NCI-H2107 treated with DMSO at 0.1 percent for 48 hours (cell line): ENCODE results near the gene MDP1.

Source experiments
- DNase-seq: peaks from one replicate; lab custom pipeline; 2025; ENCODE audit not compliant: unreplicated experiment; lab: John Stamatoyannopoulos, UW

MDP1 gene

GRCh38 chr14:24182110-24182882, 33.6 kb downstream of the MDP1 start:
- DNase-seq: no peak

- no peak for DNase-seq
Observed at GRCh38 chr14:24181371-24182077, 34.3 kb downstream of the MDP1 start.

- DNase-seq: peak; percentile 80
Observed at GRCh38 chr14:24179961-24180796, 35.7 kb downstream of the MDP1 start.

GRCh38 chr14:24179294-24179960, 36.4 kb downstream of the MDP1 start:
- no peak for DNase-seq

GRCh38 chr14:24178399-24179178, 37.3 kb downstream of the MDP1 start:
- DNase-seq: no peak

- no peak for DNase-seq
Observed at GRCh38 chr14:24177891-24178290, 38.0 kb downstream of the MDP1 start.

- no peak for DNase-seq
Observed at GRCh38 chr14:24177041-24177825, 38.6 kb downstream of the MDP1 start.

- DNase-seq: no peak
Observed at GRCh38 chr14:24176599-24176998, 39.3 kb downstream of the MDP1 start.

- no peak for DNase-seq
Observed at GRCh38 chr14:24172871-24173281, 43.0 kb downstream of the MDP1 start.

GRCh38 chr14:24172261-24172860, 43.5 kb downstream of the MDP1 start:
- peak; percentile 39 for DNase-seq

- DNase-seq: peak; percentile 99
Observed at GRCh38 chr14:24171422-24172260, 44.2 kb downstream of the MDP1 start, which contains the start of gene REC8. Gene REC8 (plus strand): TSS chr14:24172080. CDS start chr14:24172553, 473 bp downstream.

GRCh38 chr14:24167469-24168114, 48.3 kb downstream of the MDP1 start:
- no peak for DNase-seq

- no peak for DNase-seq
Observed at GRCh38 chr14:24165785-24166184, 50.1 kb downstream of the MDP1 start.

- DNase-seq: no peak
Observed at GRCh38 chr14:24164518-24164991, 51.3 kb downstream of the MDP1 start.
